HEK293 (cell line): Measurements from ENCODE around the gene BTAF1.

ENCODE experiments used
- CTCF ChIA-PET: fragments of 350-600 bp; formaldehyde crosslinking; extraction: SDS; loops from one replicate; lab custom pipeline; 2021; ENCODE audit warnings: antibody characterized with exemption; lab: Yijun Ruan, JAX
- POLR2A ChIA-PET: fragments of 300-600 bp; formaldehyde crosslinking; extraction: SDS; loops from one replicate; lab custom pipeline; 2020; ENCODE audit warnings: antibody characterized with exemption, inconsistent platforms; lab: Yijun Ruan, JAX
- H3K27ac ChIP-seq: fragments of 200-500 bp; sonication (Bioruptor generic); 2 replicates; pipeline ENCODE4 v1.5.1; 2014; ENCODE audit warnings: low read depth, low read length, control low read depth, inconsistent platforms; ENCODE audit errors: extremely low read depth
- H3K36me3 ChIP-seq, 2 experiments: fragments of 200-500 bp in 1 of 2; sonication (Bioruptor generic) in 1 of 2; 1 replicate in 1 of 2; 2 replicates in 1 of 2; pipeline ENCODE4 v1.5.1; 2014 to 2017; ENCODE audit warnings: inconsistent platforms in 2 of 2, low read length in 2 of 2; ENCODE audit not compliant: control insufficient read depth in 2 of 2, insufficient read depth in 1 of 2
- H3K4me1 ChIP-seq: fragments of 200-500 bp; sonication (Bioruptor generic); 2 replicates; pipeline ENCODE4 v1.5.1; 2014; ENCODE audit warnings: mild to moderate bottlenecking, low read length, inconsistent platforms; ENCODE audit not compliant: control insufficient read depth, insufficient read depth
- H3K4me3 ChIP-seq: 2 replicates; pipeline ENCODE4 v1.5.1; 2011; ENCODE audit warnings: low read depth, mild to moderate bottlenecking, control low read depth, low read length, moderate library complexity
- H3K9me3 ChIP-seq: fragments of 200-500 bp; sonication (Bioruptor generic); 2 replicates; pipeline ENCODE4 v1.5.1; 2014; ENCODE audit warnings: low read depth, low read length, inconsistent platforms; ENCODE audit not compliant: control insufficient read depth, insufficient read depth
- KLF7 ChIP-seq: fragments of 450-650 bp; formaldehyde crosslinking; IDR thresholded peaks from 2 replicates; pipeline ENCODE4 v1.5.1; 2016; ENCODE audit warnings: missing biosample characterization, missing genetic modification characterization, borderline replicate concordance
- MYNN ChIP-seq: fragments of 450-650 bp; formaldehyde crosslinking; IDR thresholded peaks from 2 replicates; pipeline ENCODE4 v1.5.1; 2016; ENCODE audit warnings: missing biosample characterization, missing genetic modification characterization, borderline replicate concordance
- RBAK ChIP-seq: fragments of 450-650 bp; formaldehyde crosslinking; IDR thresholded peaks from 2 replicates; pipeline ENCODE4 v1.5.1; 2016; ENCODE audit warnings: missing biosample characterization, missing genetic modification characterization
- ZFP3 ChIP-seq: fragments of 450-650 bp; formaldehyde crosslinking; IDR thresholded peaks from 2 replicates; pipeline ENCODE4 v1.5.1; 2016; ENCODE audit warnings: low read depth, missing biosample characterization, missing genetic modification characterization
- ZNF121 ChIP-seq: fragments of 450-650 bp; formaldehyde crosslinking; IDR thresholded peaks from 2 replicates; pipeline ENCODE4 v1.5.1; 2016; ENCODE audit warnings: missing biosample characterization, missing genetic modification characterization
- ZNF140 ChIP-seq: fragments of 450-650 bp; formaldehyde crosslinking; IDR thresholded peaks from 2 replicates; pipeline ENCODE4 v1.5.1; 2016; ENCODE audit warnings: missing biosample characterization, missing genetic modification characterization
- ZNF214 ChIP-seq: fragments of 450-650 bp; formaldehyde crosslinking; IDR thresholded peaks from 2 replicates; pipeline ENCODE4 v1.5.1; 2017; ENCODE audit warnings: missing biosample characterization, mild to moderate bottlenecking, missing genetic modification characterization, borderline replicate concordance
- ZNF292 ChIP-seq: fragments of 450-650 bp; formaldehyde crosslinking; IDR thresholded peaks from 2 replicates; pipeline ENCODE4 v1.5.1; 2016; ENCODE audit warnings: low read depth, missing biosample characterization, missing genetic modification characterization, borderline replicate concordance
- ZNF394 ChIP-seq: fragments of 450-650 bp; formaldehyde crosslinking; IDR thresholded peaks from 2 replicates; pipeline ENCODE4 v1.5.1; 2016; ENCODE audit warnings: missing biosample characterization, missing genetic modification characterization, mild to moderate bottlenecking, moderate library complexity, borderline replicate concordance
- ZNF529 ChIP-seq: fragments of 450-650 bp; formaldehyde crosslinking; IDR thresholded peaks from 2 replicates; pipeline ENCODE4 v1.5.1; 2017; ENCODE audit warnings: missing genetic modification characterization, missing biosample characterization; ENCODE audit not compliant: insufficient replicate concordance
- ZNF544 ChIP-seq: fragments of 450-650 bp; formaldehyde crosslinking; IDR thresholded peaks from 2 replicates; pipeline ENCODE4 v1.5.0; 2017; ENCODE audit warnings: missing biosample characterization, missing genetic modification characterization
- ZNF558 ChIP-seq: fragments of 450-650 bp; formaldehyde crosslinking; IDR thresholded peaks from 2 replicates; pipeline ENCODE4 v1.5.1; 2016; ENCODE audit warnings: missing biosample characterization, missing genetic modification characterization
- ZNF571 ChIP-seq: fragments of 450-650 bp; formaldehyde crosslinking; IDR thresholded peaks from 2 replicates; pipeline ENCODE4 v1.5.0; 2017; ENCODE audit warnings: missing biosample characterization, missing genetic modification characterization
- ZNF621 ChIP-seq: fragments of 450-650 bp; formaldehyde crosslinking; IDR thresholded peaks from 2 replicates; pipeline ENCODE4 v1.5.1; 2017; ENCODE audit warnings: missing biosample characterization, missing genetic modification characterization
- ZNF626 ChIP-seq: fragments of 450-650 bp; sonication (Bioruptor Pico); formaldehyde crosslinking; IDR thresholded peaks from 2 replicates; pipeline ENCODE4 v1.5.1; 2018; ENCODE audit warnings: missing biosample characterization, missing genetic modification characterization, inconsistent platforms
- ZNF629 ChIP-seq: fragments of 450-650 bp; formaldehyde crosslinking; IDR thresholded peaks from 2 replicates; pipeline ENCODE4 v1.5.1; 2017; ENCODE audit warnings: missing biosample characterization, missing genetic modification characterization
- ZNF677 ChIP-seq: fragments of 450-650 bp; IDR thresholded peaks from 2 replicates; pipeline ENCODE4 v1.5.0; 2018; ENCODE audit warnings: missing biosample characterization, mild to moderate bottlenecking, missing genetic modification characterization, moderate library complexity
- ZNF768 ChIP-seq: fragments of 450-650 bp; formaldehyde crosslinking; IDR thresholded peaks from 2 replicates; pipeline ENCODE4 v1.5.1; 2018; ENCODE audit warnings: missing biosample characterization, mild to moderate bottlenecking, missing genetic modification characterization
- TF ChIP-seq, protein P1 (sequence below): fragments of 450-650 bp; formaldehyde crosslinking; IDR thresholded peaks from 2 replicates; pipeline ENCODE4 v1.5.1; 2016; ENCODE audit warnings: missing biosample characterization, missing genetic modification characterization
- TF ChIP-seq, protein P2 (sequence below): fragments of 450-650 bp; formaldehyde crosslinking; IDR thresholded peaks from 2 replicates; pipeline ENCODE4 v1.5.1; 2016; ENCODE audit warnings: missing biosample characterization, missing genetic modification characterization
- TF ChIP-seq, protein P3 (sequence below): fragments of 450-650 bp; formaldehyde crosslinking; IDR thresholded peaks from 2 replicates; pipeline ENCODE4 v1.5.1; 2016; ENCODE audit warnings: missing biosample characterization, missing genetic modification characterization
- TF ChIP-seq, protein P4 (sequence below): fragments of 450-650 bp; formaldehyde crosslinking; IDR thresholded peaks from 2 replicates; pipeline ENCODE4 v1.5.1; 2017; ENCODE audit warnings: missing biosample characterization, missing genetic modification characterization

BTAF1 gene

DNA sequence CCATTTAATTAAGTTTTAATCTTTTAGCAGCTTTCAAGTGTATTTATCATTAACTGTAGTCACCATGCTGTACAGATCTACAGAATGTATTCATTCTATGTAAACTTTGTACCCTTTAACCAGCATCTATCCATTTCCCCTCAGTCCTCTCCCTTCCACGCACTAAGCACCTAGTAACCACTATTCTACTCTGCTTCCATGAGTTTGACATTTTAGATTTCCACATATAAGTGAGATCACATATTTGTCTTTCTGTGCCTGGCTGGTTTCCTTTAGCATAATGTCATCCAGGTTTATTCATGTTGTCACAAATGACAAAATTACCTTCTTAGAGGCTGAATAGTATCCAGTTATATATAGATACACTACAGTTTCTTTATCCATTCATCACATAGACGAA lies 79.7 kb downstream of the BTAF1 start:
- Histone ChIP-seq H3K4me1 (no peaks in the 10 kb centered on the region), H3K36me3 (peaks cover 35 to 36% of the 10 kb centered on the region in 2 experiments), H3K27ac (no peak overlapping the region), H3K9me3 (no peaks in the 10 kb centered on the region), H3K4me3 (no peak overlapping the region)
- ChIA-PET CTCF (interaction anchor here (0.6 kb wide), 2 partner anchors 220 to 307 kb away, joined by 3 read pairs; no protein-coding TSS in a partner anchor), POLR2A (no interaction called here)
- TF ChIP-seq ZFP3 (tag by site-specific recombination): no peak
- no peak for TF ChIP-seq ZNF394 (tag by site-specific recombination)
- no peak for TF ChIP-seq ZNF558 (tag by site-specific recombination)
- TF ChIP-seq ZNF768: no peak

DNA sequence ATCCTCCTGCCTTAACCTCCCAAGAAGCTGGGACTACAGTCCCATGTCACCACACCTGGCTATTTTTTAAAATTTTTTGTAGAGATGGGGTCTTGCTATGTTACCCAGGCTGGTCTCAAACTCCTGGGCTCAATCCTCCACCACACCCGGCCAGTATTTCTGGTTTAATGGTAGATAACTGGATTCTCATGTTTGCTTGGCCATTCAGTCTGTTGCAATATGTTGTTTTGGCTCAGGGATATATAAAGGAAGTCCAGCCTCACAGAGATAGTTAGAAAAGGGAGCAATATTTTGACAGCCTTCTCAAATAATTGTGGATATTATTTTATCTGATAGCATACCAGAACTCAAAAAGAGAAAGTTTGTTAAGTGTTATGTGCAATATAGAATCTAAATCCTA lies 82.4 kb downstream of the BTAF1 start:
- H3K27ac ChIP-seq: no peak overlapping the region
- CTCF ChIA-PET: interaction anchor here (0.6 to 0.7 kb wide), 2 partner anchors 20 to 78 kb away, joined by 4 read pairs; no protein-coding TSS in a partner anchor

DNA sequence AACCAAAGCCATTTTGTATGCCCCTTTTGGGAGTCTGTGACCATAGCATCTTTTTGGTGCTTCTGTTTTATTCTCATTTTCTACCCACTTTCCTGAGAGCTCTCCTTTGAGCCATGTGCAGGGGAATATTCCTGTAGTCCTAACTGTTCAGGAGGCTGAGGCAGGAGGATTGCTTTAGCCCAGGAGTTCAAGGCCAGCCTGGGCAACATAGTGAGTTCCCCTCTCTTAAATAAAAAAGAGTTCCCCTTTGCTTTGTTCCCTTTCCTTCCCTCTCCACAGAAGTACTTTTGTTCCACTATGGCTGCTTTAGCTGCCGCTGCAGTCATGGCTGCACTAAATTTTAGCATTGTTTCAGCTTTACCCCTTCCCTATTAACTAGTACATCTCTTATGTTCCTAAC lies 85.9 kb downstream of the BTAF1 start:
- no peak overlapping the region for H3K27ac ChIP-seq
- no peaks in the 10 kb centered on the region for H3K9me3 ChIP-seq
- no peaks in the 10 kb centered on the region for H3K4me1 ChIP-seq
- no peak overlapping the region for H3K4me3 ChIP-seq
- TF ChIP-seq, protein P1, sequence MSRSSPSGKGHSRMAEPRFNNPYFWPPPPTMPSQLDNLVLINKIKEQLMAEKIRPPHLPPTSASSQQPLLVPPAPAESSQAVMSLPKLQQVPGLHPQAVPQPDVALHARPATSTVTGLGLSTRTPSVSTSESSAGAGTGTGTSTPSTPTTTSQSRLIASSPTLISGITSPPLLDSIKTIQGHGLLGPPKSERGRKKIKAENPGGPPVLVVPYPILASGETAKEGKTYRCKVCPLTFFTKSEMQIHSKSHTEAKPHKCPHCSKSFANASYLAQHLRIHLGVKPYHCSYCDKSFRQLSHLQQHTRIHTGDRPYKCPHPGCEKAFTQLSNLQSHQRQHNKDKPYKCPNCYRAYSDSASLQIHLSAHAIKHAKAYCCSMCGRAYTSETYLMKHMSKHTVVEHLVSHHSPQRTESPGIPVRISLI (tag by site-specific recombination): no peak
- TF ChIP-seq ZNF544: no peak
- TF ChIP-seq ZNF626: no peak
- no peak for TF ChIP-seq ZNF214
- TF ChIP-seq, all 188 proteins: peak for 0
- POLR2A ChIA-PET: no interaction called here
- H3K36me3 ChIP-seq: peaks cover 29 to 50% of the 10 kb centered on the region in 2 experiments
- CTCF ChIA-PET: interaction anchor here (0.6 kb wide), 1 partner anchor 249 kb away, joined by 3 read pairs; no protein-coding TSS in a partner anchor

More for the DNA sequence above, 82.4 kb downstream of the BTAF1 start:
- Histone ChIP-seq H3K4me3 (no peak overlapping the region), H3K9me3 (no peaks in the 10 kb centered on the region), H3K4me1 (no peaks in the 10 kb centered on the region), H3K36me3 (peaks cover 28 to 39% of the 10 kb centered on the region in 2 experiments)
- no peak for TF ChIP-seq ZNF677 (tag by site-specific recombination)
- TF ChIP-seq ZNF571 (tag by site-specific recombination): no peak
- no peak for TF ChIP-seq ZNF140 (tag by site-specific recombination)
- TF ChIP-seq KLF7 (tag by site-specific recombination): no peak
- POLR2A ChIA-PET: no interaction called here

DNA sequence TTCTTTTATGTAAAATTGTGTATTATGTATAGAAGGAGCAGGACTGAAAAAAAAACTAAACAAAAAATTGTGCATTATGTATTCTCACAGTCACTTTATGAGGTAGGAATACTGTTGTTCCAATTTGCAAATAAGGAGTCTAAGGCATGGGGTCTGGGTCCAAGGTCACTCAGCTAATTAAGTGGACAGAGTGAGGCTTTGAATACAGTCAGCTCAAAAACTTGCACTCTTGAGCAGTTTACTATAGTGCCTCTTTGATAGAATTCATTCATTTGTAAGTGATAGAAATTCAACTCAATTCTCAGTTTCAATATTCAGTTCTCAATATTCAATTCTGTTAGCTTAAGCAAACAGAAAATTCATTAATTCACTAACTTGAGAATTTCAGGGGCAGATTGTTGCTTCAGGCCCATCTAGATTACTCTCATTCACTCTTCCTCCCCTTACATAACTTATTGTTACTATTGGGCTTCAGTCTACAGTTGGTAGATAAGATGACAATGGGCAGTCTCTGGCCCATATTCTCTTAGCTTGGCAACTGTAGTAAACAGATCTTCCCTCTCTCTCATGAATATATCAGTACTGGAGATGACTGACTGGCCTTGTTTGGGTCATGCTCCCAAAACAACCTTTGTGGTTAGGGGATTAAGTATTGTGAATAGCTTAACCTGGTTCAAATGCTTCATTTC lies 86.6 kb downstream of the BTAF1 start:
- peaks cover 26 to 57% of the 10 kb centered on the region in 2 experiments for H3K36me3 ChIP-seq
- no peaks in the 10 kb centered on the region for H3K4me1 ChIP-seq
- ChIA-PET CTCF (no interaction called here), POLR2A (no interaction called here)
- H3K9me3 ChIP-seq: no peaks in the 10 kb centered on the region
- H3K27ac ChIP-seq: no peak overlapping the region
- no peak overlapping the region for H3K4me3 ChIP-seq
- TF ChIP-seq ZNF121 (tag by site-specific recombination): no peak
- TF ChIP-seq, protein P2, sequence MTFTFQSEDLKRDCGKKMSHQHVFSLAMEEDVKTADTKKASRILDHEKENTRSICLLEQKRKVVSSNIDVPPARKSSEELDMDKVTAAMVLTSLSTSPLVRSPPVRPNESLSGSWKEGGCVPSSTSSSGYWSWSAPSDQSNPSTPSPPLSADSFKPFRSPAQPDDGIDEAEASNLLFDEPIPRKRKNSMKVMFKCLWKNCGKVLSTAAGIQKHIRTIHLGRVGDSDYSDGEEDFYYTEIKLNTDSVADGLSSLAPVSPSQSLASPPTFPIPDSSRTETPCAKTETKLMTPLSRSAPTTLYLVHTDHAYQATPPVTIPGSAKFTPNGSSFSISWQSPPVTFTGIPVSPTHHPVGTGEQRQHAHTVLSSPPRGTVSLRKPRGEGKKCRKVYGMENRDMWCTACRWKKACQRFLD: no peak
- no peak for TF ChIP-seq ZNF621 (tag by site-specific recombination)
- TF ChIP-seq ZNF629 (tag by site-specific recombination): no peak
- no peak for TF ChIP-seq RBAK (tag by site-specific recombination)
- TF ChIP-seq ZNF292: no peak
- TF ChIP-seq, protein P3, sequence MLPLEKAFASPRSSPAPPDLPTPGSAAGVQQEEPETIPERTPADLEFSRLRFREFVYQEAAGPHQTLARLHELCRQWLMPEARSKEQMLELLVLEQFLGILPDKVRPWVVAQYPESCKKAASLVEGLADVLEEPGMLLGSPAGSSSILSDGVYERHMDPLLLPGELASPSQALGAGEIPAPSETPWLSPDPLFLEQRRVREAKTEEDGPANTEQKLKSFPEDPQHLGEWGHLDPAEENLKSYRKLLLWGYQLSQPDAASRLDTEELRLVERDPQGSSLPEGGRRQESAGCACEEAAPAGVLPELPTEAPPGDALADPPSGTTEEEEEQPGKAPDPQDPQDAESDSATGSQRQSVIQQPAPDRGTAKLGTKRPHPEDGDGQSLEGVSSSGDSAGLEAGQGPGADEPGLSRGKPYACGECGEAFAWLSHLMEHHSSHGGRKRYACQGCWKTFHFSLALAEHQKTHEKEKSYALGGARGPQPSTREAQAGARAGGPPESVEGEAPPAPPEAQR (tag by site-specific recombination): no peak
- no peak for TF ChIP-seq MYNN (tag by site-specific recombination)
- TF ChIP-seq ZNF529: no peak
- TF ChIP-seq, protein P4, sequence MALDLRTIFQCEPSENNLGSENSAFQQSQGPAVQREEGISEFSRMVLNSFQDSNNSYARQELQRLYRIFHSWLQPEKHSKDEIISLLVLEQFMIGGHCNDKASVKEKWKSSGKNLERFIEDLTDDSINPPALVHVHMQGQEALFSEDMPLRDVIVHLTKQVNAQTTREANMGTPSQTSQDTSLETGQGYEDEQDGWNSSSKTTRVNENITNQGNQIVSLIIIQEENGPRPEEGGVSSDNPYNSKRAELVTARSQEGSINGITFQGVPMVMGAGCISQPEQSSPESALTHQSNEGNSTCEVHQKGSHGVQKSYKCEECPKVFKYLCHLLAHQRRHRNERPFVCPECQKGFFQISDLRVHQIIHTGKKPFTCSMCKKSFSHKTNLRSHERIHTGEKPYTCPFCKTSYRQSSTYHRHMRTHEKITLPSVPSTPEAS: no peak
